Neural progenitor cell (in vitro differentiated cells): ENCODE measurements around the gene PACS1.

Experiments used
- CTCF ChIP-seq: fragments of 200-600 bp; sonication (generic); IDR thresholded peaks from 2 replicates; pipeline ENCODE4 v1.5.1; 2017; ENCODE audit warnings: antibody characterized with exemption, mild to moderate bottlenecking
- EZH2 ChIP-seq: fragments of 200-600 bp; sonication (generic); IDR thresholded peaks from 2 replicates; pipeline ENCODE4 v1.6.1; 2017; ENCODE audit warnings: antibody characterized with exemption, mild to moderate bottlenecking, moderate library complexity

GRCh38 chr11:66143996-66144678, 74.1 kb downstream of the PACS1 start:
- no peak for TF ChIP-seq CTCF
- TF ChIP-seq EZH2 = no peak
